GM12873 (cell line): ENCODE results near the gene SEC31B.

Source experiments
- CTCF ChIP-seq: IDR thresholded peaks from 2 replicates; pipeline ENCODE4 v1.5.1; 2012; ENCODE audit warnings: low read depth, mild to moderate bottlenecking, moderate library complexity, low read length, control low read depth; ENCODE audit not compliant: insufficient read depth; ENCODE audit errors: missing control alignments

SEC31B gene

GRCh38 chr10:100490531-100490930 is 29.1 kb downstream of the SEC31B start:
- TF ChIP-seq CTCF: no peak

GRCh38 chr10:100489396-100489795 is 30.3 kb downstream of the SEC31B start:
- TF ChIP-seq CTCF: no peak

- TF ChIP-seq CTCF: no peak
These were observed 32.1 kb downstream of the SEC31B start for GRCh38 chr10:100487529-100487928.

- no peak for TF ChIP-seq CTCF
These were observed 33.7 kb downstream of the SEC31B start for GRCh38 chr10:100485801-100486495.

- no peak for TF ChIP-seq CTCF
These were observed 34.3 kb downstream of the SEC31B start for GRCh38 chr10:100485366-100485765.

- no peak for TF ChIP-seq CTCF
These were observed 35.6 kb downstream of the SEC31B start for GRCh38 chr10:100483876-100484666.

- no peak for TF ChIP-seq CTCF
These were observed 36.9 kb downstream of the SEC31B start for GRCh38 chr10:100482834-100483185.
